Endothelial cell of umbilical vein (primary cell): ENCODE data around the gene ADCY7. TPM values are rescaled to one million over a fixed set of nuclear protein-coding genes. Genes with fewer than 3 reads are reported as not detected.

ENCODE experiments used
- BruUV-seq: library from RNA; stranded (reverse); fragments of 400-500 nt; replicated peaks from 2 replicates; lab custom pipeline; 2021; lab: Mats Ljungman, UMichigan
- CTCF ChIA-PET: fragments of 300-600, 350-600 bp; sonication (Branson Sonifier 250); formaldehyde crosslinking; loops from one replicate; lab custom pipeline; 2021; ENCODE audit warnings: antibody characterized with exemption, inconsistent platforms; lab: Charles Lee
- POLR2A ChIA-PET: fragments of 300-600, 350-600 bp; sonication (Branson Sonifier 250); formaldehyde crosslinking; loops from one replicate; lab custom pipeline; 2021; ENCODE audit warnings: antibody characterized with exemption, inconsistent platforms; lab: Charles Lee
- DNase-seq: peaks from one replicate; pipeline ENCODE4 v3.0.0-alpha.2; 2011; ENCODE audit warnings: low read depth, low spot score
- FAIRE-seq: peaks from 2 replicates; lab custom pipeline; 2011; peaks lifted over from hg19 to GRCh38; lab: Jason Lieb, UNC
- H2AFZ ChIP-seq: 2 replicates; pipeline ENCODE4 v1.6.0; 2012; ENCODE audit warnings: low read depth, low read length, control low read depth, inconsistent platforms
- H3K27ac ChIP-seq: 2 replicates; pipeline ENCODE4 v1.5.1; 2011; ENCODE audit warnings: low read depth, mild to moderate bottlenecking, control low read depth, low read length, moderate library complexity; ENCODE audit not compliant: insufficient read depth
- H3K27me3 ChIP-seq, 2 experiments: 2 replicates each; pipeline versions ENCODE4 v1.6.0 to v1.6.1; 2011; ENCODE audit warnings: low read length in 2 of 2, mixed read lengths in 1 of 2; ENCODE audit not compliant: control insufficient read depth in 2 of 2, insufficient read depth in 2 of 2
- H3K36me3 ChIP-seq, 2 experiments: 2 replicates in 1 of 2; 3 replicates in 1 of 2; pipeline ENCODE4 v1.5.1; 2011; ENCODE audit warnings: low read length in 2 of 2, mild to moderate bottlenecking in 1 of 2, moderate library complexity in 1 of 2; ENCODE audit not compliant: control insufficient read depth in 2 of 2, insufficient read depth in 2 of 2; ENCODE audit errors: extremely low read depth in 1 of 2
- H3K4me1 ChIP-seq: 3 replicates; pipeline ENCODE4 v1.5.1; 2011; ENCODE audit warnings: mild to moderate bottlenecking, low read length; ENCODE audit not compliant: control insufficient read depth, insufficient read depth; ENCODE audit errors: extremely low read depth
- H3K4me2 ChIP-seq: 2 replicates; pipeline ENCODE4 v1.6.1; 2011; ENCODE audit warnings: low read length, control low read depth, mixed read lengths; ENCODE audit not compliant: insufficient read depth
- H3K4me3 ChIP-seq, 3 experiments: fragments of 200-600 bp in 1 of 3; sonication (generic), shearing (Covaris generic) in 1 of 3; replicated peaks in 1 of 3; 2 replicates each; pipeline ENCODE4 v1.5.1; 2011 to 2016; ENCODE audit warnings: control low read depth in 3 of 3, low read length in 3 of 3, mild to moderate bottlenecking in 2 of 3, inconsistent platforms in 1 of 3, low read depth in 1 of 3, moderate library complexity in 1 of 3; ENCODE audit not compliant: insufficient read depth in 1 of 3
- H3K79me2 ChIP-seq: 2 replicates; pipeline ENCODE4 v1.6.0; 2012; ENCODE audit warnings: low read length, inconsistent platforms; ENCODE audit not compliant: control insufficient read depth, insufficient read depth
- H3K9ac ChIP-seq: replicated peaks from 2 replicates; pipeline ENCODE3; 2011; ENCODE audit warnings: low read length, control low read depth; ENCODE audit not compliant: insufficient read depth; ENCODE audit errors: extremely low read depth
- H3K9me1 ChIP-seq: replicated peaks from 3 replicates; pipeline ENCODE4 v1.6.0; 2011; ENCODE audit warnings: mild to moderate bottlenecking, low read length; ENCODE audit not compliant: control insufficient read depth, insufficient read depth; ENCODE audit errors: extremely low read depth
- H3K9me3 ChIP-seq: replicated peaks from 2 replicates; pipeline ENCODE4 v1.5.1; 2012; ENCODE audit warnings: low read length, inconsistent platforms; ENCODE audit not compliant: control insufficient read depth, insufficient read depth
- H4K20me1 ChIP-seq: replicated peaks from 2 replicates; pipeline ENCODE3; 2011; ENCODE audit warnings: mild to moderate bottlenecking, low read length; ENCODE audit not compliant: control insufficient read depth, insufficient read depth; ENCODE audit errors: extremely low read depth
- CTCF ChIP-seq, 2 donors: IDR thresholded peaks; 1 replicate in 1 of 2; 2 replicates in 1 of 2; pipeline ENCODE4 v1.5.1; 2011; ENCODE audit warnings: low read length in 2 of 2, mild to moderate bottlenecking in 2 of 2, moderate library complexity in 2 of 2, control low read depth in 1 of 2, inconsistent platforms in 1 of 2, low read depth in 1 of 2; ENCODE audit not compliant: insufficient read depth in 1 of 2; ENCODE audit errors: extremely low read depth in 1 of 2
- EZH2 ChIP-seq: IDR thresholded peaks from 2 replicates; pipeline ENCODE4 v1.6.1; 2012; ENCODE audit warnings: borderline replicate concordance, low read depth, mild to moderate bottlenecking, moderate library complexity, low read length, inconsistent platforms; ENCODE audit not compliant: severe bottlenecking
- FOS ChIP-seq: IDR thresholded peaks from 2 replicates; pipeline ENCODE4 v1.6.1; 2011; ENCODE audit warnings: mild to moderate bottlenecking, low read length, moderate library complexity, borderline replicate concordance; ENCODE audit not compliant: insufficient read depth
- GATA2 ChIP-seq: IDR thresholded peaks from 2 replicates; pipeline ENCODE4 v1.7.0; 2011; ENCODE audit warnings: low read depth, mild to moderate bottlenecking, moderate library complexity, mixed read lengths, low read length; ENCODE audit not compliant: insufficient read length, insufficient read depth
- JUN ChIP-seq: IDR thresholded peaks from 2 replicates; pipeline ENCODE4 v1.6.1; 2011; ENCODE audit warnings: borderline replicate concordance, low read depth; ENCODE audit not compliant: insufficient read length, insufficient read depth
- MAX ChIP-seq: IDR thresholded peaks from 2 replicates; pipeline ENCODE4 v1.6.1; 2011; ENCODE audit not compliant: insufficient read depth, insufficient read length
- MYC ChIP-seq: IDR thresholded peaks from one replicate; pipeline ENCODE4 v1.6.1; 2011; ENCODE audit warnings: mild to moderate bottlenecking, low read depth, low read length
- POLR2A ChIP-seq: IDR thresholded peaks from 2 replicates; pipeline ENCODE4 v1.6.1; 2012; ENCODE audit warnings: low read depth, mild to moderate bottlenecking, control low read depth, low read length
- POLR2AphosphoS5 ChIP-seq: IDR thresholded peaks from 2 replicates; pipeline ENCODE4 v1.6.1; 2012; ENCODE audit warnings: low read depth, mild to moderate bottlenecking, control low read depth, low read length, moderate library complexity; ENCODE audit not compliant: insufficient read depth
- dilution Hi-C: fragments of 300-500 bp; cut with MboI; formaldehyde crosslinking; loops from one replicate; pipeline ENCODE4 v1.15.0; 2019; ENCODE audit warnings: low sequenced_read_pairs; ENCODE audit not compliant: extremely low pct_ligation_motif_present
- intact Hi-C: fragments of 100-400 bp; cut with micrococcal nuclease; formaldehyde crosslinking; loops from one replicate; pipeline ENCODE4 v1.10.0; 2022
- polyA plus RNA-seq, 4 experiments: library from polyadenylated mRNA; depleted of rRNA in 3 of 4; stranded (reverse) in 3 of 4; unstranded in 1 of 4; fragments of >200 nt; gene quantifications; 2 replicates each; pipeline versions ENCODE4 v1.2.1 to v1.2.3, GENCODE V29; 2011 to 2012; ENCODE audit warnings: missing spikeins in 1 of 4
- total RNA-seq: library from RNA; stranded (reverse); gene quantifications from 2 replicates; pipeline ENCODE4 v1.2.3, GENCODE V29; 2021

ADCY7 gene
- total and polyA plus RNA-seq, 2 donors (not counting 3 experiments of a cell fraction or from before 2014, with no cell fraction given), result 3.5 to 9.3 TPM

- H3K9me1 ChIP-seq, result no peaks in the 10 kb centered on the region
- intact Hi-C loops, result no loop called here
- no peaks in the 10 kb centered on the region for H3K36me3 ChIP-seq
- TF ChIP-seq MYC (no peak), FOS (no peak), JUN (no peak), POLR2AphosphoS5 (no peak), CTCF (IDR thresholded peaks at IDR 0.05; ENCODE audit: extremely low read depth in 1 of 2, insufficient read depth in 1 of 2, low read depth in 1 of 2, low read length in 2 of 2) (no peak), GATA2 (no peak), EZH2 (no peak), POLR2A (no peak), MAX (no peak)
- H3K27me3 ChIP-seq, result no peaks in the 10 kb centered on the region
- H3K27ac ChIP-seq, result no peak overlapping the region
- H3K9ac ChIP-seq, result no peak overlapping the region
- no peaks in the 10 kb centered on the region for H3K4me1 ChIP-seq
- dilution Hi-C loops, result no loop called here
- H4K20me1 ChIP-seq, result no peaks in the 10 kb centered on the region
- H3K79me2 ChIP-seq, result no peaks in the 10 kb centered on the region
- POLR2A ChIA-PET, result no interaction called here
- no peak overlapping the region for H3K4me2 ChIP-seq
- CTCF ChIA-PET, result no interaction called here
- DNase-seq (no peak), FAIRE-seq (no peak)
- no peak overlapping the region for H3K4me3 ChIP-seq
- no peaks in the 10 kb centered on the region for H3K9me3 ChIP-seq
- no peak overlapping the region for H2AFZ ChIP-seq
- BruUV-seq, result no TSS peak
These were observed 9.7 kb upstream of the ADCY7 start for GRCh38 chr16:50256604-50257003.
